GM13977 (cell line): ENCODE measurements around the gene ZBTB44.

Experiments
- DNase-seq: peaks from one replicate; pipeline ENCODE4 v3.0.0; 2012; ENCODE audit warnings: low spot score
- in situ Hi-C: fragments of 300-500 bp; cut with MboI; formaldehyde crosslinking; loops from one replicate; pipeline ENCODE4 v1.12.0; 2022; ENCODE audit warnings: low sequenced_read_pairs, low pct_unique_long_range_greater_than_20kb, mixed read lengths, inconsistent platforms; ENCODE audit not compliant: unreplicated experiment
- TF ChIP-seq, protein P1 (sequence below): IDR thresholded peaks from 2 replicates; pipeline ENCODE4 v1.5.1; 2012; ENCODE audit warnings: mild to moderate bottlenecking, control low read depth; ENCODE audit not compliant: insufficient read depth; ENCODE audit errors: extremely low read depth, missing control alignments

The ZBTB44 gene

DNA sequence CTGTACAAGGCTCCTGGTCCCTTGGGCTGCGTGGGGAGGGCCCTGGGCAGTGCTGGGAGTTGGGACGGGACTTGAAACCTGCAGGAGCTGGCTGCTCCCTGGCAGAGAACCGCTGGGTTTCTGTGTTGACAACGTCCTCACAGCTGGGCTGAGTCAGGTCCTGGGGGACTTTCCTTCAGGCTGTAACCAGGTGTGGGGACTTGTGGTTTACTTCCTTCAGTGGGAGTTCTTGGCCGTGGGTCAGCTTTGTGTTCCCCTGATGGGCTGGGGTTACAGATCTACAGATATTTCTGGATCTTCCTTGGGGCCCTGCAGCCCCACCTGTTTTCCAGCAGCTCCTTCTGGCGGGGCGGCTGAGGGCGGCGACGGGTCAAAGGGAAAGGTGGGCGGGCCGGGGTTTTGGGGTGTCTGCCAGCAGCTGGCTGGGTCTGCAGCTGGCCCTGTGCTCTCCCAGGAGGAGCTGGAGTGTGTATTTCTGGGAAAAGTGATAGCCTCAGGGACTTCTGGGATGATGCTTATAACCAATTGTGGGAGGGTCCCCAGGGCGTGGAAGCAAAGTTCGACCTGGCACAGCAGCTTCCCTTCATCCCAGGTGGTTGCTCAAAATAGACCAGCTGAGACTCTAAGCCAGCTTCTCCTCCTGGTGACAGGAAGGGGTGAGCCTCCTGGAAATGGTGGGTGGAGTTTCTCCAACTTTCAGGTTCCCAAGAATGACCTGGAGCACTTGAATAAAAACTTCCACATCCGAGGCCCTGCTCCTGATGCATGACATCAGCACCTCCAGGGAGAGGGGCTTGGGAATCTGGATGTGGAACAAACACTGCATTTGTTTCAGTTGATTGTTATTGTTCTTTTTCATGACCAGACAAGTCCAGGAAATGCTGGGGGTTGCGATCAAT lies 136.0 kb downstream of the ZBTB44 start:
- in situ Hi-C loops: no loop called here
- DNase-seq: no peak
- TF ChIP-seq, protein P1, sequence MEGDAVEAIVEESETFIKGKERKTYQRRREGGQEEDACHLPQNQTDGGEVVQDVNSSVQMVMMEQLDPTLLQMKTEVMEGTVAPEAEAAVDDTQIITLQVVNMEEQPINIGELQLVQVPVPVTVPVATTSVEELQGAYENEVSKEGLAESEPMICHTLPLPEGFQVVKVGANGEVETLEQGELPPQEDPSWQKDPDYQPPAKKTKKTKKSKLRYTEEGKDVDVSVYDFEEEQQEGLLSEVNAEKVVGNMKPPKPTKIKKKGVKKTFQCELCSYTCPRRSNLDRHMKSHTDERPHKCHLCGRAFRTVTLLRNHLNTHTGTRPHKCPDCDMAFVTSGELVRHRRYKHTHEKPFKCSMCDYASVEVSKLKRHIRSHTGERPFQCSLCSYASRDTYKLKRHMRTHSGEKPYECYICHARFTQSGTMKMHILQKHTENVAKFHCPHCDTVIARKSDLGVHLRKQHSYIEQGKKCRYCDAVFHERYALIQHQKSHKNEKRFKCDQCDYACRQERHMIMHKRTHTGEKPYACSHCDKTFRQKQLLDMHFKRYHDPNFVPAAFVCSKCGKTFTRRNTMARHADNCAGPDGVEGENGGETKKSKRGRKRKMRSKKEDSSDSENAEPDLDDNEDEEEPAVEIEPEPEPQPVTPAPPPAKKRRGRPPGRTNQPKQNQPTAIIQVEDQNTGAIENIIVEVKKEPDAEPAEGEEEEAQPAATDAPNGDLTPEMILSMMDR: no peak

DNA sequence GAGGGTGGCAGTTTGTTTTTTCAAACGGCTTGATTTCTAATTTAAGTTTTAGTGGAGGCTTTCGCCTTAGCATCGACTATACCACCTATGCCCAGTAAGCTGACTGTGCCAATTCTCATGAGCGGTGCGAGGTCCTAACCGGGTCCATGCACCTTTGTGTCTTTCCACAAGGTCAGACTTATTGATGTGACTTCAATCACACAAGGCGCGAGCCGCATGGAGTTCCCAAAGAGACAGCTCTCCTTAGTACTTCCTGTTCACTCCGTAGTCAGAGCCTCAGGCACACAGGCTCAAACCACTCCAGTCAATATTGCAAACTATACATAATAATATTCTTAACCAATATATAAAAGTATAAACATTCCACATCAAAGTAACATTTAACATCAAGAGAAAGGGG lies 136.9 kb downstream of the ZBTB44 start:
- in situ Hi-C loops: no loop called here
- no peak for DNase-seq
- TF ChIP-seq, protein P1: no peak
